ENCODE results near the gene TMEM204.

DNA sequence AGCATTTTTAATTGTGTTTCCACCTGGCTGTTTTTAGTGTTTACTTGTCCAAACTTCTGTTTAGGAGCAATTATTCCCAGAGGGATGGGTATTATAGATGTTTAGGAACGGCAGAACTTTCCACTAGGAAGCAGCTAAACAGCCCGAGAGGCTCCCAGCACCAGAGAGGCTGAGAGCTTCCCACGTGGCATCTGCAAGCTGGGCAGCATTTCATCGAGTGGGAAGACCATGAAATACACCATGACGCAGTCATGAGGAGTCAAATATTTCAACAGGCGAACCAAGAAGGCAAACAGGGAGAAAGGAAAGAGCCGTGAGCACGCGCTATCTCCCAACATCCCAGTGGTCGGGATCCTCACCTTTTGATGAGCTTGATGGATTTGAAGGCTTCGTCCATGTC, 24.1 kb downstream of the TMEM204 start:
- TF ChIP-seq, protein P1, sequence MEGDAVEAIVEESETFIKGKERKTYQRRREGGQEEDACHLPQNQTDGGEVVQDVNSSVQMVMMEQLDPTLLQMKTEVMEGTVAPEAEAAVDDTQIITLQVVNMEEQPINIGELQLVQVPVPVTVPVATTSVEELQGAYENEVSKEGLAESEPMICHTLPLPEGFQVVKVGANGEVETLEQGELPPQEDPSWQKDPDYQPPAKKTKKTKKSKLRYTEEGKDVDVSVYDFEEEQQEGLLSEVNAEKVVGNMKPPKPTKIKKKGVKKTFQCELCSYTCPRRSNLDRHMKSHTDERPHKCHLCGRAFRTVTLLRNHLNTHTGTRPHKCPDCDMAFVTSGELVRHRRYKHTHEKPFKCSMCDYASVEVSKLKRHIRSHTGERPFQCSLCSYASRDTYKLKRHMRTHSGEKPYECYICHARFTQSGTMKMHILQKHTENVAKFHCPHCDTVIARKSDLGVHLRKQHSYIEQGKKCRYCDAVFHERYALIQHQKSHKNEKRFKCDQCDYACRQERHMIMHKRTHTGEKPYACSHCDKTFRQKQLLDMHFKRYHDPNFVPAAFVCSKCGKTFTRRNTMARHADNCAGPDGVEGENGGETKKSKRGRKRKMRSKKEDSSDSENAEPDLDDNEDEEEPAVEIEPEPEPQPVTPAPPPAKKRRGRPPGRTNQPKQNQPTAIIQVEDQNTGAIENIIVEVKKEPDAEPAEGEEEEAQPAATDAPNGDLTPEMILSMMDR (IDR thresholded peaks at IDR 0.05), result no peak
- no peak for TF ChIP-seq POLR2A (IDR thresholded peaks at IDR 0.05)

All from esophagus squamous epithelium (tissue), 4 donors.